ENCODE data around the gene PRDM8. TPM values are rescaled to one million over a fixed set of nuclear protein-coding genes. Genes with fewer than 3 reads are reported as not detected.

PRDM8 gene
- total RNA-seq, 1 donor from 2014 or later, result 2.5 TPM

DNA sequence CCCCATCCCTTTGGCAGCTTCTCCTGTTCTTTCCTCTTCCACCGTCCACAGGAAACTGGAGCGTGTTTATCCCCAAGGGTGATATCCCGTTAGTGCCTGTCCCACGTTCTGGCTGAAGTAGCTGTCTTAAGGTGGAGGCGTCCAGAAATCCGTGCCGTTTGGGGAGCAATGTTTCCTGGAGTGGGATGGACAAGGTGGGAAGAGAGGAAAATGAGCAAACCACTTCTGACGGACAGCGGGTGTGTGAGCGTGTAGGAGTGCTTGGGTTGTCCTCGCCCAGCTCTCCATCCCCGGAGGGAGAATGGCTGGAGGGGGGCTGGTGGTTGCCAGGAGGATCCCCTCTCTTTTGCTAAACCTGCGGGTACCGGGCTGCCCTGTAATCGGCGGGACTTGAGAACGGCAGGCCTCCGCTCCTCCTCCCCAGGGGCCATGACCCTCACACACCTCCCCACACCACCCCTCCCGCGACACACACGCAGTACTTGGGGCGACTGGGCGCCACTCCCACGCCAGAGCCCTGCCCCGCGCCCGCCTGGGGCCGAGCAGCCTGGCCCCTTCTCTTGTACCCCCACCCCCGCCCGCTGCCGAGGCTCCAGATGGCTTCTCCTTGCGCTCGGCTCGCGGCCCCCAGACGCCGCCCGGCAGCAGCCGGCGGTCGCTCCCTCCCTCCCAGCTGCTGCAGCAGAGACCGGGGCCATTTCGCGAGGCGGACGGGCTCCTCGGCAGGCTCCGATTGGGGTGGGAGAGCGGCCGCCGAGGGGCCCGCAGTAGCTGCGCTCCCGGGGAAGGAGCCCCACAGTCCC, 13.9 kb upstream of the PRDM8 start:
- DNase-seq (ENCODE audit: extremely low read depth, low read depth, low spot score), result no peak

DNA sequence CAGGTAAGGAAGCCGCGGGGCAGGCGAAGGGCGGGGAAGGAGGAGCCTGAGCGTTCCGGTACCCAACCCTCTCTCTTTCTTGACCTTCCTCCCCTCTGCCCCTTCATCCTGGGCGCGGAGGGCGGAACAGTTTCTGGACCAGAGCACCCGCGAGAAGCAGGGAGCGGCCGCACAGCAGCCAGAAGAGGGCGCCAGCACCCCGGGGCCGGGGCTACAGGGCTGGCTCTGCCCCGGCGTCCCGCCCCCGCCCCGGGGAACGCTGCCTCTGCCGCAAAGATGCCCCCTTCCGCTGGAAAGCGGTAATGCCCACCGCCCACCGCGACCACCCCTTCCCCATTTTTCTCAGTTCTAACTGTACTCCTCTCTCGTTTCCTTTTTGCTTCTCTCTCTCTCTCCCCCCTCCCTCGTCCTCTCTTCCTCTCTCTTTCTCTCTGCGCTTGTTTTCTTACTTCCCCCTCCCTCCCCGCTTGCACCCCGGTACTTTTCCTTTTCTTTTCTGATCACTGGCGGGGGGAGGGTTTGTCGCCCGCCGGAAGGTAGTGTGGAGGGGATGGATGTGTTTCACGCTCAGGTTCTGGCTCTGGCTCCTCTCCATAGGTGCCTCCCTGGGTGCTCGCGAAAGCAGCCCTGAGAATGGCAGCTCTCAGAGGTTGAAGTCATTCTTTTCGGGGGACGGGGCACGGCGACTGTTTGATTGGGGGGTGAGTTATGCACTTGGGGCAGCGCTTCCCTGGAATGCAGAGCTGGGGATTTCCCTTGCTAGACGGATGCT, 13.1 kb upstream of the PRDM8 start:
- no peak for DNase-seq (ENCODE audit: extremely low read depth, low read depth, low spot score)

DNA sequence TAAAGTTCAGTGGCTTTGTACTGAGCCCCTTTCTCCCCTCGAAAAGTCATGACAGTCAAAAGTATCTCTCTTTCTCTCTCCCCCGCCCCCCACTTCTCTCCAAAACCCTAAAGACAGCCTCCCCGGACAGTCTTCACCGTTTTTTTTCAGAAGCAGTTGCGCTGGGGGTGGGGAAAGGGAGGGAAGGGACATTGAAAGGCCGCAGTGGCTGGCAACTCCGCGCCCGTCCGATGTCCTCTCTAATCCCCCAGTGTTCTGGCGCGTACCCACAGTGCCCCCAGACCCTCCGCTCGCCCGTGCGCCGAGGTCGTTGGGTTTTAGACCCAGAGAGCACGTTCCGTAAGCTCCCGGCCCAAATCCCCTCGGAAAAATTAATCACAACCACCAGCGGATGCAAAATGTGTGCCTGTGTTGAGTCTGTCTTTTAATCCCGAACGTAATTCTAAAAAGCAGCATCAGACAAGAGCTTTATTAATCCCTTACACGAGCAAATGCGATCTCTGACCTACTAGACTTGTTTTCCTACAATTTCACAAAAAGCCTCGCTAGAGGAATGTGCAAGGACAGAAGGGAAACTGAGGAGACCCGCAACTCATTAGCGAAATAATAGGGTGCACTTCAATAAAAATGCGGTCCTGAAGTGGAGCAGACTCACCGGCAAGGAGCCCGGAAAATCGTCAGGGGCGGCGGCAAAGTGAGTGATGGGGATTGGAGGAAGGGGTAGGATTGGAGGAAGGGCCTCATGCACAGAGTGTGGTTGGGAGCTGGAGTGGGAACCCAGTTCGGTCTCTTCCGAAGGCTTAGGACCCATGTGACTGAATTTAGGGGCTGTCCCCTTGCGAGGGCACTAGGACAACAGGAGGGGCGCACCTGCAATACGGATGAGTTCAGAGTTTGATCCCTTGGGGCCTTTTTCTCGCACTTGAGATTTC, 12.2 kb upstream of the PRDM8 start:
- DNase-seq (ENCODE audit: extremely low read depth, low read depth, low spot score), result no peak

DNA sequence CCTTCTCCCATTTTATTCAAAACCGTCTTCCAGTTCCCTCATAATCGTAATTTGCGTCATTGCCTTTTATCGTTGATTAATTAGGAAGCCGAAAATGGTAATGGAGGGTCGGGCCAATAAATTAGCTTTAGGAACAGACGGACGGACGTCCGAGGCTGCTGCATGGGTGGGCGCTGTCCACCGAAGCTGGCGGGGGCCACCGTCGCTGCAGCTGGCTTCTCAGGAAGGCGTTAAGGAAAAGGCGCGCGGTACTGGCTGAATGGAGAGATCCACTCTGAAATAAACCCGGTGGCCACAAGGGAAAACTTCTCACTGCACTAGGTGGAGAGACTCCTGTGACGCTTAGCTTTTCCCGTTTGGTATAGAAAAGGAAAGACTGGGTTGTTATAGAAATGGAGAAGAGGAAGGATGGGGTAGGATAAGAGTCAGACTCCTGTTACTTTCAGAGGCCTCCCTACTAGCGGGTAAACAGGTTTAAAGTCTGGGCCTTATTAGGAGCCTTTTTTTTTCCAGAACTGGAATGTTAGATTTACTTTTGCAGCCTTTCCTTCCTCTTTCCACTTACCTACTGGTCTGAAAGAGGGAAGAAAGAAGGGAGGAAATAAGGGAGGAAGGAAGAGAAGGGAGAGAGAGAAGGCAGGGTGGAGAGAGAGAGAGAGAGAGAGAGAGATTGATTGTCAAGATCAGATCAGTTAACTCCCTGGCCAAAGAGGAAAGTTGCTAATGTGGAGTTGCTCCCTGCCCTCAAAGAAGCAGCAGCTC, 11.3 kb upstream of the PRDM8 start:
- DNase-seq (ENCODE audit: extremely low read depth, low read depth, low spot score), result no peak

DNA sequence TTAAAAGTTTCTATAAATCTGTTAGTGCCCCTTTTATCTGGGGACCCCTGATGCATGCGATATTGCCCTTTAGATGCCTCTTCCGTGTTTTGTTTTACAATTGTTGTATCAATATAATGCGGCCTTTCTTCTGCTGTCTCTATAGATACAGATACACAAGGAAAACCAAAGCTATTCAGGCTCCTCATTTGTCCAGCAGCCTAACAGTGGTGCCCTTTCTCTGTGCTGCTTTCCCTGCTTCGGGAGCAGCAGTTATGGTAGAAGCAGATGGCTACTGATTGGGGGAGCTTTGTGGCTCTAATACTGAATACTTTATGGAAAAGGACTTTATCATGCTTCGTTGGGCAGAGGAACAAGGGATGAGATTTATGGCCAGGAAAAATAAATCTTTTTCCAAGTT, 10.6 kb upstream of the PRDM8 start:
- DNase-seq (ENCODE audit: extremely low read depth, low read depth, low spot score), result no peak

DNA sequence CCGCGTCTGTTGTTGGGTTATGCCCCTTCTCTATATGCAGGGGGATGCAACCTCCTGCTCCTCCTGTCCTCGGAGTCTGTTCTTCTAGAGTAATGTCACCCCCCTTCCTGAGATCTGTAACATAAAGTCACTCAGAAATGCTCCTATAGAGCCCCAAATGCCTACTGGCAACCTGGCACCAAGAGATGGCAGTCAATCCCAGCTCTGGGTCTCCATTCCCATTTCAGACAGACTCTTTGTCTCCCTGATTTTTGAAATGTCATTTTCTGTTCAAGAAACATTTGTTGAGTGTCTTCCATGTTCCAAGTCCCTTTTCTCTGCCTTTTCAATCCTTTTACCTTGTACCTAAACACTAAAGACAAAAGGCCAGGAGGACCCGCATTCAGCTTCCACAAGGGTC, 9.6 kb upstream of the PRDM8 start:
- no peak for DNase-seq (ENCODE audit: extremely low read depth, low read depth, low spot score)

DNA sequence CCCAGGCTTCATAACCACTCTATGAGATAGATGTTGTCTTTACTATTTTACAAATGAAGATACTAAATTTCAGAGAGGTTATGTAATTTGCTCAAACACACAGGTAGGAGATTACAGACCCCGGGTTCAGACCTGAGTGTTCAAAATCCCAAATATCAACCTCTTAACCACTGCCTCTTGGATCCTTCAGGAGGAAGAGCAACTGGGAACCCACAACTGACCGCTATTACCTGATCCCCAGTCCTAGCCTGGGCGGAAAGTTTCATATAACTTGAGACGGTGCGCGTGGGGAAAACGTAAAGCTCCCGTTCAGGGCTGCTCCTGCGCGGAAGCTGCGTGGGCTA, 8.9 kb upstream of the PRDM8 start:
- DNase-seq (ENCODE audit: extremely low read depth, low read depth, low spot score), result no peak

DNA sequence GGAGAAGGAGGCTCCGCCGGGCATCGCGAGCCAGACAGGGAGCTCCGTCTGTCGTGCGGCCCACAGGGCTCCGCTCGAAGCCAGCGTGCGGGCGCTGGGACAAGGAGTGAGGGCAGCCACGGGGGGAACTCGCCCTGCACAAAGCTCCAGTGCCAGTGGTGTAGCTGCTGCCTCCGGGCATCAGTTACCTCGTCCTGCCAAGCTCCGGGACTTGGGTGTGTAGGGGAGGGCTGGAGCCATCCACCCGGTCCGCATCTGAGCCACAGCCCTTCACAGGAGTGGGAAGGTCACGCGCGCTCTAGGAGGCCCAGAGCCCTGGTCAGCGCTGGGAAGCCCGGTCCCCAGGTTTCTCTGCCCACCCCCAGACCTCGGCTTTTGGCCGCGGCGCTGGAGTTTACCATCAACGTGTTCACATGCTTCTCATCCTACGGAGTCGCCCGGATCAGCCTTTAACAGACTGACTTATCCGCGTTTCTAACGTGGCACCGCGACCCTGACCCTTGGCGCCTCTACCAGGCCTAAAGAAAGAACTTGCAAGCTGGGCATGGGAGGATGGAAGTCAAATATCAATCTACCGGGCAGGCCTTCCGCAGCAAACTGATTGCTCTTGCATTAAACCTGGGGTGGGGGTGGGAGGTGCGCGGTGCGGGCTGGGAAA, 8.4 kb upstream of the PRDM8 start:
- DNase-seq (ENCODE audit: extremely low read depth, low read depth, low spot score), result no peak

DNA sequence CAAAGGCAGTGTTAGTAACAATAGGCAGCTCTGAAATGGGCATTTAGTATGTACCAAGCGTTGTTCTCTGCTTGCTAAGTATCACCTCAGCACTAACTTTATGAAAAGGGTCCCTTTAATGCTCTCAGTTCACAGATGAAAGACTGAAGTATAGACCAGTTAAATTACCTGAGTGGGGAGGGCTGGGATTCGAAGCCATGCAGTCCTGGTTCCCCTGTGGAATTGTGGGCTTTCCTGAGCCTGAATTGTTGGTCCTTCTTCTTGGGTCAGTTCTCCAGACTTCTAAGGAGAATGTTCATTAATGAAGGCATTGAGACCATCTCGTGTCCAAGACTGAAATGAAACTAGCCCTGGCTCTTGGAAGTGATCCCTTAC, 7.7 kb upstream of the PRDM8 start:
- DNase-seq (ENCODE audit: extremely low read depth, low read depth, low spot score), result no peak

DNA sequence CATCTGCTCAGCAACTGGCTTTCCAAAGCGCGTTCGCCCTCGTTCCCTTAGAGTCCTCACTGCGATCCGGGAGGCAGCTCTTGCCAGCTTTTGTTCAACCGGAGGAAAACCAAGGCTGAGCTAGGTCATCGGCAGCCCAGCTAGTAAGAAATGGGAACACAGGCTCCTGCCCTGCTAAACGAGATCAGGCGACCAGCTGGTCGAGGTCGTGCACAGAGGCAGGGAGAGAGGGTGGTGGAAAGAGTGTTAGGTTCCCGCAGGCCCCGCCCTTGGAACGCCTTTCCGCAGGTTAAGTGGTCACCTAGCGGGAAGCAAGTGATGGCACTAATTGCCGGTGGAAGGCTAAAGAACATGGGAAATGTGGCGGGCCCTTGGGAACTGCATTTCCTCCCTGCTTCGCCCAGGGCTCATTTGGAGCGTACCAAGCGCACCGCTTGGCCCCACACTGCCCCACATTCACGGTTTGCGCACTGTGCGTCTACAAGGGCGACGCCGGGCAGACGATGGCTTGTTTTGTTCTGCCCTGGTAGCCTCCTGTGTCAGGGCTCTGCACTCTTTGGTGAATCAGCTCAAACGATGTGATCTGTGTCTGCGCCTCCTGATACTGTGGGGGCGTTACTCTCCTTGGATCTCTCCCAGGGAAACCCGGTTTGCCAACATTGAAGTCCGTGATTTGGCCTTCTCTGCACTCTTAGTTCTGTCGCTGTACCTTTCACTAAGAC, 7.2 kb upstream of the PRDM8 start:
- DNase-seq (ENCODE audit: extremely low read depth, low read depth, low spot score), result no peak

DNA sequence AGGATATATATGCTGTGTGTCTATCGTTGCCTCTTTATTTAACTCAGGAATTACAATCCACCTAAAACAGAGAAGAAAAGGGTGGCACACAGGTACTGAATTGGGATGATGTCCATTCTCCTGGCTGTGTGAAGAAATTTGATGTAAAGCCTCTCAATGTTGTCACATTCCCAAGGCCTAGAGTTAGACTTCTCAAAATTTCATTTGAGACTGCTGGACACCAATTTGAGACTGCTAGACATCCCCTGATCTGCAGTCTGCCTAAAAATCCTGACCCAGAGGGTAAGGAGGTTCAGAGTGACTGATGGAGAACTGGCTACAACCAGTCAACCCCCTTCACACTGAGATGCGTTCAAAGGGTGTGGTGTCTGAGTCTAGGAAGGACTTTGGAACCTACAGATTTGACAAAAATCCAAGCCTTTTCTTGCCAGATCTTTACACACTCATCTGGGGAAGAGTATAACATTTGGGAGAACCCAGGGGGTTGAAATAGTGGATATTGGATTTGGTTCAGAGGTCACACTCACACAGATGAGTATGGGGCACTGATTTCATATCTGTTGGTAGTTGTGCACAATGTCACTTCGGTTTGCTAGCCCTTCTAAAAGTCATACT, 4.9 kb upstream of the PRDM8 start:
- DNase-seq (ENCODE audit: extremely low read depth, low read depth, low spot score), result no peak

DNA sequence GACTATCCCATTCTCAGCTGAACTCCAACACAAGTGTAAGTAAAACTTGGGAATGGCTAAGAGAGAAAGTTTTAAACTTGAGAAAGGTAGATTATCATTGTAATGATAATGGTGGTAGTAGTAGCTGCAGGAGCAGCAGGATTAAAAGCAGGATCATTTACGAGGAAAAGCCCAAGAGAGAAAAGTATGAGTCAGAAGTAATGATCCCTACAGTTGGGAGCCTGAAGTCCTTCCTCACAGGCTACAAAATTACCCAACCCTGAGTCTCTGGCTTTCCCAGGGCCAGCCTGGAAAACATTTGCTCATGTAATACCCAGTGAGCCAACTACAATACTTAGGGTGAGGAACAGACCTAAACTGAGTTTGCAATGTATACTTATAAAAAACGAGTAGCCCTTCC, 4.4 kb upstream of the PRDM8 start:
- no peak for DNase-seq (ENCODE audit: extremely low read depth, low read depth, low spot score)

DNA sequence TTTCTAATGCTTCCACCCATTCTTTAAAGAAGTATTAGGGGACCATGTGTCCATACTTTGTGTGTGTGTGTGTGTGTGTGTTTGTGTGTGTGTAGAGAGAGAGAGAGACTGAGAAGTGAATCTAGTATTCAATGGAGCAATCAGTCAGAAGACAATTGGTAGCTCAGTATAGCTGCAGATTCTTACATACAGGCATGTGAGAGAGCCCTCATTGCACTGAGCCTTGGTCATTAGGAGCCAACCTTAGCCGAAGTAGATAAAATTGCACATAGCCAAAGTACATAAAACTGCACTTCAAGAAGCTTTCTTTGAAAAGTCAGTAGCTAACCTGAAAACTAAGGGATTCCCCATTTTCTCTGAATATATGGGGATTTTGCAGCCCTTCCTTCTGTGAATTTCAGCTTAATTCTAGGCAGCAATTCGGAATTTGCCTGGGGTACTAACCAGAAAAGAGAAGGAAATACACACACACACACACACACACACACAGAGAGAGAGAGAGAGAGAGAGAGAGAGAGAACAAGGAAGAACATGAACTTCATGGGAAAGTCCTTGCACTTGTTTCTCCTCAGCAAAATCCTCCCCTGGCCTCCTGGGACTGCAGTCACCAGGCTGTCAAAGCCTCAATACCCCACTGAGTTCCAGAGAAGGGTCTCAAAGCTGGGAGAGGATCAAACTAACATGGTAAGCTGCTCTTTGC, 1.7 kb upstream of the PRDM8 start:
- DNase-seq (ENCODE audit: extremely low read depth, low read depth, low spot score), result no peak

DNA sequence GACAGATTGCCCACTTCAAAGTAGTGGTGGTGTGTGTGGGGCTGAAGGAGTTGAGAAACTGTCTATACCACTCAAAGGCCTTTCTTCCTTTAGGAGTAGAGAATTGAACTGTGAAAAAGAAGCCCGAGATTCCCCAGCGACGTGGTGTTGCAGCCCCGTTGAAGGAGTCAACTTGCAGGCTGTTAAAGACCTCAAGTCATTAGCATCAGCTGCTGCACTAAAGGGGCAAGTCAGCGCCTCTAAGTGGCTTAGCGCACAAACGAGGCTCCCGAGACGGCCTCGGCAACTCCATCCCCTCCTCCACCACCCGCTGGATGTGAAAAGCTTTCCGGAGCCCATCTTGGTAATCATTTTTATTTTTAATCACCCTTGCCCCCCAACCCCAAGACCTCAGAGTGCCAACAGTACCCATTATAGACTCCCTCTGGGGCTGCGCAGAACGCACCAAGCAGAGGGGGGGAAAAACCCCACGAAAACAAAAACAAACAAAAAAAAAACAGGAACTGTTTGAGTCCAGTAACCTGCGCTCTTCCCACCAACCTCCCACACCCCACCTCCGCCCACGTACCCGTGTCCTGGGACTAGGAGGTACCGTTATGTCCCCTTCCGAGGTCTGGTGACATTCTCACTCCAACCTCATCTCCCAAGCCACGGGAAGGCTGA, 913 bp upstream of the PRDM8 start:
- DNase-seq (ENCODE audit: extremely low read depth, low read depth, low spot score), result no peak

DNA sequence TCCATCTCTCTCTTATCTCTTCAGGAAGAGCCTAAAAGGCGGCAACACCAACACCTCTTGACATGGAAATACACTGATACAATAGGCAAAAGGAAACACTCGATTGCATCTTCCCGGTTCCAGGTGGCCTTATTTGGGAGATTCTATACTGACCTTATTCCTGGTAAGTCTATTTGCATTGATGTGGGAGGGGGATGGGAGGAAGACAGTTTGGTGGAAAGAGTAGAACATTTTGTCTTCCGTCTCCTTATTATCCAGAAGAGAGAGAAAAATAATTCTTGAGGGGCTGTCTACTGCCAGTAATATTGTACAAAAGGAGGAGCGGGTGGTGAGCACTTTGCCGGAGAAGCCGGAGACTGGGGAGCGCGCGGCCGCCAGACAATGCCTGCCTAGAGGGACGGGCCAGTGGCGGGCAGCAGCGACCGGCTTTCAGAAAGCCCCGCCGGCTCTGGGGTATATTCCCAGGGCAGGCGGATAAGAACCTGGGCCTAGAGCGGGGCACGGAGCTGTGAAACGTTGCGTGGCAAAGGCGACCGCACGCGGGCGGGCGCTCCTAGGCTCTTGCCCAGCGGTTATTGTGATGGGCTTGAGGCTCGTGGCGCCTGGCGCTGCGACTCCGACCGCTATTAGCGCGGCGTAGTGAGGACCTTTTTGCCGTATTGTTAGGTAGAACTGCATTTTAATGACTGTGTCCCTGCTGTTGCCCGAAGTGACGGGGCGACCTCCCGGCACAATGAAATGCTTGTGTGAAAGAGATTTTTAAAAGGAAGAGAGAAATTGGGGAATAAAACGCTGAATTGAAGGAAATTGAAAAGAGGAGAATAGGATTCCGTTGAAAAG, 518 bp downstream of the PRDM8 start:
- no peak for DNase-seq (ENCODE audit: extremely low read depth, low read depth, low spot score)

DNA sequence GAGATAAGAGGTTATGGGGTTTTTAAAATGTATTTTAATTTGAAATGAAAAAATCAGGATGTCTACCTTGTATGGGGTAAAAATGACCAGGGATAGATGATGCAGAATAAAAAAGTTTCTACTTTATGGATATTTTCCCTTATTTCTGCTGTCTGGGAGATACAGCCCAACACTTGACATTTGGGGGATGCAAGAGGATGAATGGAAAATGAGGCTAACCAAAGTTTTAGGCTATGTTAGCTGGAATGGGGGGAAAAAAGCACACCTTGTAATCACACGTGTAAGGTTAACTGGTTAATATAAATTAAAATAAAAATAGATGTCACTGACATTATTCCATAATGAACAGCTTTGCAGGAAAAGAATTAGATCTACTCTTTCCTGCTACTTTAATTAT, 1.1 kb downstream of the PRDM8 start:
- no peak for DNase-seq (ENCODE audit: extremely low read depth, low read depth, low spot score)

DNA sequence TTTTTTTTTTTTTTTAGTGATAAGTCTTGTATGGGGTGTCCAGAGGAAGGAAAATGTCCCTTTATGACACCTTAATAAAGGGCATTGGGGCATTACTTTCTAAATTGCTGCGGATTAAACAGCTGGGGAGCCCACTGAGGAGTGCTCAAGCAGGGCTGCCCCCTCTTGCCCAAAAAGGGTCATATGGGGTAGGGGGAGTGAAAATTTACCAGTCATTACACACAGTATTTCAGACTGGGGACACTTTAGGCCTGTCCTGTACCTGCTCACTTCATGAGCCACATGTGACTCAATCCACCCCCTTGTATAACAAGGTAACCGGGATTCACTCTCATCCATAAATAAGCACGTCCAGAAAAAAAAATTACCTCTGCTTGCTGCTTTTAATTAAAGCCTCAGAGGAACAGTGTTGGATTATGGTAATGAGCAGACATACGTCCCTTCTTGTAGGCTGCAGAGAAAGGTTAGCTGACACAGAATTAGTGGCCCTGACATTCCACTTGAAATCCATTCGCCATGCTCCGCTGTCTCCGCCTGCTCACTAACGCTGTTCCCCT, 1.8 kb downstream of the PRDM8 start:
- no peak for DNase-seq (ENCODE audit: extremely low read depth, low read depth, low spot score)
